ENCODE measurements around the gene LRRC74A. TPM values are rescaled to one million over a fixed set of nuclear protein-coding genes. Genes with fewer than 3 reads are reported as not detected.
A peak's percentile ranks its signal among the peaks of the same experiment; 100 is the strongest.

LRRC74A gene
- total and polyA plus RNA-seq, 9 of the 15 experiments (the other 6 are each of a cell fraction or from before 2014, with no cell fraction given): not detected

GRCh38 chr14:76812422-76813383, 13.5 kb upstream of the LRRC74A start, which contains the start of gene ANGEL1 (continued):
- TF ChIP-seq, protein P1, sequence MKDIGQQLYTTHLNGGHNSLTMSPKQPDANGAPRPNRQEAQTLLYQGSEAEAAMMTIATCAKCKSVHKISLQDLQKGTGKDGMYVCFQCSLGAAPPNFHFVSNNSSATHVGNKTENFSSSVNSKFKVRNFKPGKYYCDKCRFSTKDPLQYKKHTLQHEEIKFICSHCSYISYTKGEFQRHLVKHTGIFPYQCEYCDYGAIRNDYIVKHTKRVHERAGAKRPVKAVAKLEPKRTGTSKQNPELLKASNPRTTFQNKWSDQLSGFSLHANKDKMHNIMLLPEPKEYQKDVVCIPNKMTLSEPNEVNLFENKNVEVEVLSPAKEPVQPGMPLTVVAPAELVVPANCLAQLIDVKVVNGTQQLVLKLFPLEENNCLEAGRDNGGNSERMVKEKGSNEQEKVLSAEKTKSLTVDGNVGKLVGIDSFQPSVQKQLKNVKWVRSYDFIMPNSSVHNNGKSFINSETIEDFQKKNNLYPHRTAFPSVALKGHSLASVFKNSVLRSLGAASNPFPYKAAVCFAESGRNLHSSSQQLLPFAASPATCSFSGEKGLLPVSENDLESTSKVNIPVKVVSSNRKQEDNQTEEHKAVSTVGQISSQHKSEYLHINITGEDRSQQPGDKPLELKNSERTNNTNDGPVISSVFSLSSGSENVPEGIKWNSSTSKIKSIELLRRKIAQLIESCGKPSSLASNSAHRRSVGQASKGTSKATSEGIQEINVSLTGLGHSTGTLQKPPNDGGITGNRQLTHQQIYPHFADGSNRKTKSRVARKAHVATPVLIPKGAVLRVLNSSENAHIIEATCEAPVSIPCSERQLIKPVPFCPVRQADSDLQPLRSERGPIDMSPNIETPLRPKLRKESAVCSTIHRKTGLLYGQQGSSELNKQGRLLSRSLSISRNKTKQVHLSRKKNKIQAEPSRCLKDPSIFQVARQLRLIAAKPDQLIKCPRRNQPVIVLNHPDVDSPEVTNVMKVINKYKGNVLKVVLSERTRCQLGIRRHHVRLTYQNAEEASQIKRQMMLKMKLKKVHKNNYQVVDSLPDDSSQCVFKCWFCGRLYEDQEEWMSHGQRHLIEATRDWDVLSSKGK (CRISPR knock-in tag; IDR thresholded peaks at IDR 0.05): no peak
- TF ChIP-seq TAF1 (IDR thresholded peaks at IDR 0.05; ENCODE audit: control insufficient read depth, extremely low read depth, insufficient read depth, low read length, severe bottlenecking) (peak; percentile 46), TRIM24 (IDR thresholded peaks at IDR 0.05) (no peak), CHD4 (IDR thresholded peaks at IDR 0.05; ENCODE audit: insufficient read depth, insufficient replicate concordance, low read depth, low read length, poor library complexity, severe bottlenecking) (no peak), SMAD4 (CRISPR knock-in tag; conservative IDR thresholded peaks at IDR 0.05) (peak; percentile 25; the same call in 1 of the 2 replicates)
- TF ChIP-seq, protein P2, sequence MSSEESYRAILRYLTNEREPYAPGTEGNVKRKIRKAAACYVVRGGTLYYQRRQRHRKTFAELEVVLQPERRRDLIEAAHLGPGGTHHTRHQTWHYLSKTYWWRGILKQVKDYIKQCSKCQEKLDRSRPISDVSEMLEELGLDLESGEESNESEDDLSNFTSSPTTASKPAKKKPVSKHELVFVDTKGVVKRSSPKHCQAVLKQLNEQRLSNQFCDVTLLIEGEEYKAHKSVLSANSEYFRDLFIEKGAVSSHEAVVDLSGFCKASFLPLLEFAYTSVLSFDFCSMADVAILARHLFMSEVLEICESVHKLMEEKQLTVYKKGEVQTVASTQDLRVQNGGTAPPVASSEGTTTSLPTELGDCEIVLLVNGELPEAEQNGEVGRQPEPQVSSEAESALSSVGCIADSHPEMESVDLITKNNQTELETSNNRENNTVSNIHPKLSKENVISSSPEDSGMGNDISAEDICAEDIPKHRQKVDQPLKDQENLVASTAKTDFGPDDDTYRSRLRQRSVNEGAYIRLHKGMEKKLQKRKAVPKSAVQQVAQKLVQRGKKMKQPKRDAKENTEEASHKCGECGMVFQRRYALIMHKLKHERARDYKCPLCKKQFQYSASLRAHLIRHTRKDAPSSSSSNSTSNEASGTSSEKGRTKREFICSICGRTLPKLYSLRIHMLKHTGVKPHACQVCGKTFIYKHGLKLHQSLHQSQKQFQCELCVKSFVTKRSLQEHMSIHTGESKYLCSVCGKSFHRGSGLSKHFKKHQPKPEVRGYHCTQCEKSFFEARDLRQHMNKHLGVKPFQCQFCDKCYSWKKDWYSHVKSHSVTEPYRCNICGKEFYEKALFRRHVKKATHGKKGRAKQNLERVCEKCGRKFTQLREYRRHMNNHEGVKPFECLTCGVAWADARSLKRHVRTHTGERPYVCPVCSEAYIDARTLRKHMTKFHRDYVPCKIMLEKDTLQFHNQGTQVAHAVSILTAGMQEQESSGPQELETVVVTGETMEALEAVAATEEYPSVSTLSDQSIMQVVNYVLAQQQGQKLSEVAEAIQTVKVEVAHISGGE (CRISPR knock-in tag; IDR thresholded peaks at IDR 0.05): peak in 1 of 3 experiments; percentile 56; a peak in 1 of 6 replicates
- TF ChIP-seq, protein P3, sequence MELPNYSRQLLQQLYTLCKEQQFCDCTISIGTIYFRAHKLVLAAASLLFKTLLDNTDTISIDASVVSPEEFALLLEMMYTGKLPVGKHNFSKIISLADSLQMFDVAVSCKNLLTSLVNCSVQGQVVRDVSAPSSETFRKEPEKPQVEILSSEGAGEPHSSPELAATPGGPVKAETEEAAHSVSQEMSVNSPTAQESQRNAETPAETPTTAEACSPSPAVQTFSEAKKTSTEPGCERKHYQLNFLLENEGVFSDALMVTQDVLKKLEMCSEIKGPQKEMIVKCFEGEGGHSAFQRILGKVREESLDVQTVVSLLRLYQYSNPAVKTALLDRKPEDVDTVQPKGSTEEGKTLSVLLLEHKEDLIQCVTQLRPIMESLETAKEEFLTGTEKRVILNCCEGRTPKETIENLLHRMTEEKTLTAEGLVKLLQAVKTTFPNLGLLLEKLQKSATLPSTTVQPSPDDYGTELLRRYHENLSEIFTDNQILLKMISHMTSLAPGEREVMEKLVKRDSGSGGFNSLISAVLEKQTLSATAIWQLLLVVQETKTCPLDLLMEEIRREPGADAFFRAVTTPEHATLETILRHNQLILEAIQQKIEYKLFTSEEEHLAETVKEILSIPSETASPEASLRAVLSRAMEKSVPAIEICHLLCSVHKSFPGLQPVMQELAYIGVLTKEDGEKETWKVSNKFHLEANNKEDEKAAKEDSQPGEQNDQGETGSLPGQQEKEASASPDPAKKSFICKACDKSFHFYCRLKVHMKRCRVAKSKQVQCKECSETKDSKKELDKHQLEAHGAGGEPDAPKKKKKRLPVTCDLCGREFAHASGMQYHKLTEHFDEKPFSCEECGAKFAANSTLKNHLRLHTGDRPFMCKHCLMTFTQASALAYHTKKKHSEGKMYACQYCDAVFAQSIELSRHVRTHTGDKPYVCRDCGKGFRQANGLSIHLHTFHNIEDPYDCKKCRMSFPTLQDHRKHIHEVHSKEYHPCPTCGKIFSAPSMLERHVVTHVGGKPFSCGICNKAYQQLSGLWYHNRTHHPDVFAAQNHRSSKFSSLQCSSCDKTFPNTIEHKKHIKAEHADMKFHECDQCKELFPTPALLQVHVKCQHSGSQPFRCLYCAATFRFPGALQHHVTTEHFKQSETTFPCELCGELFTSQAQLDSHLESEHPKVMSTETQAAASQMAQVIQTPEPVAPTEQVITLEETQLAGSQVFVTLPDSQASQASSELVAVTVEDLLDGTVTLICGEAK (IDR thresholded peaks at IDR 0.05): peak; percentile 100
- TF ChIP-seq, protein P3 (CRISPR knock-in tag; IDR thresholded peaks at IDR 0.05): peak; percentile 100

Measured in K562 (cell line).